Gastroesophageal sphincter (tissue), 4 donors: ENCODE measurements around the gene ICE1. TPM values are rescaled to one million over a fixed set of nuclear protein-coding genes. Genes with fewer than 3 reads are reported as not detected.

Experiments
- ATAC-seq: fragments of 150-250 bp; one replicate; pipeline ENCODE4 v1.9.1; 2016; ENCODE audit warnings: mild to moderate bottlenecking, moderate library complexity
- H3K27ac ChIP-seq, 4 donors: fragments of 200-600 bp; sonication (generic) in 3 of 4; 1 replicate in 3 of 4; 2 replicates in 1 of 4; pipeline ENCODE4 v1.5.1; 2016 to 2019
- H3K27me3 ChIP-seq: fragments of 200-600 bp; sonication (generic); one replicate; pipeline ENCODE4 v1.5.1; 2019
- H3K36me3 ChIP-seq, 2 donors: fragments of 200-600 bp; sonication (generic); one replicate each; pipeline ENCODE4 v1.5.1; 2019; ENCODE audit warnings: control low read depth in 1 of 2
- H3K4me1 ChIP-seq, 3 donors: fragments of 200-600 bp; sonication (generic); 1 replicate in 2 of 3; 2 replicates in 1 of 3; pipeline ENCODE4 v1.5.1; 2016 to 2019; ENCODE audit warnings: control low read depth in 2 of 3
- H3K4me3 ChIP-seq, 2 donors: fragments of 200-600 bp; sonication (generic); one replicate each; pipeline ENCODE4 v1.5.1; 2019; ENCODE audit warnings: mild to moderate bottlenecking in 1 of 2, moderate library complexity in 1 of 2
- H3K9me3 ChIP-seq, 3 donors: fragments of 200-600 bp; sonication (generic); one replicate each; pipeline ENCODE4 v1.5.1; 2017 to 2019; ENCODE audit warnings: control low read depth in 2 of 3
- EP300 ChIP-seq: sonication (generic); formaldehyde crosslinking; IDR thresholded peaks from one replicate; pipeline ENCODE4 v1.6.1; 2017; ENCODE audit warnings: antibody characterized with exemption, mild to moderate bottlenecking
- POLR2A ChIP-seq, 2 donors: fragments of 450-650 bp; IDR thresholded peaks; one replicate each; pipeline ENCODE4 v1.6.1; 2017; ENCODE audit warnings: antibody characterized with exemption in 2 of 2, mild to moderate bottlenecking in 2 of 2, moderate library complexity in 1 of 2
- POLR2AphosphoS5 ChIP-seq: sonication (generic); formaldehyde crosslinking; IDR thresholded peaks from one replicate; pipeline ENCODE4 v1.6.1; 2017; ENCODE audit warnings: antibody characterized with exemption
- WGBS, 2 donors: methylation state at CpG; one replicate each; pipeline ENCODE4 v1.1.5; 2018; ENCODE audit warnings: low coverage in 1 of 2; 5-methylcytosine and 5-hydroxymethylcytosine counted together
- total RNA-seq, 4 donors: library from RNA; depleted of rRNA; stranded (reverse); fragments of >200 nt; gene quantifications; one replicate each; pipeline ENCODE4 v1.1.0, GENCODE V29; 2016
- TF ChIP-seq, protein P1 (sequence below), 4 experiments: fragments of 200-600 bp in 2 of 4; fragments of 450-650 bp in 2 of 4; sonication (generic) in 1 of 4; IDR thresholded peaks; one replicate each; pipeline ENCODE4 v1.5.1; 2017 to 2019; ENCODE audit warnings: antibody characterized with exemption in 4 of 4, mild to moderate bottlenecking in 2 of 4, moderate library complexity in 2 of 4

Gene ICE1
- total RNA-seq, 4 donors from 2014 or later, result 28.0 to 41.6 (median 34.7) TPM

- Histone ChIP-seq H3K36me3 (peaks cover 0 to 14% of the 10 kb centered on the region in 2 donors), H3K9me3 (no peaks in the 10 kb centered on the region), H3K4me3 (peak overlapping the region; percentile 17 to 38), H3K27me3 (no peaks in the 10 kb centered on the region), H3K4me1 (peaks cover 0 to 32% (median 4%) of the 10 kb centered on the region in 3 donors), H3K27ac (peak overlapping the region in 2 of 4 donors; percentile 32 to 49)
- ATAC-seq, result peak; percentile 84
- TF ChIP-seq, protein P1, sequence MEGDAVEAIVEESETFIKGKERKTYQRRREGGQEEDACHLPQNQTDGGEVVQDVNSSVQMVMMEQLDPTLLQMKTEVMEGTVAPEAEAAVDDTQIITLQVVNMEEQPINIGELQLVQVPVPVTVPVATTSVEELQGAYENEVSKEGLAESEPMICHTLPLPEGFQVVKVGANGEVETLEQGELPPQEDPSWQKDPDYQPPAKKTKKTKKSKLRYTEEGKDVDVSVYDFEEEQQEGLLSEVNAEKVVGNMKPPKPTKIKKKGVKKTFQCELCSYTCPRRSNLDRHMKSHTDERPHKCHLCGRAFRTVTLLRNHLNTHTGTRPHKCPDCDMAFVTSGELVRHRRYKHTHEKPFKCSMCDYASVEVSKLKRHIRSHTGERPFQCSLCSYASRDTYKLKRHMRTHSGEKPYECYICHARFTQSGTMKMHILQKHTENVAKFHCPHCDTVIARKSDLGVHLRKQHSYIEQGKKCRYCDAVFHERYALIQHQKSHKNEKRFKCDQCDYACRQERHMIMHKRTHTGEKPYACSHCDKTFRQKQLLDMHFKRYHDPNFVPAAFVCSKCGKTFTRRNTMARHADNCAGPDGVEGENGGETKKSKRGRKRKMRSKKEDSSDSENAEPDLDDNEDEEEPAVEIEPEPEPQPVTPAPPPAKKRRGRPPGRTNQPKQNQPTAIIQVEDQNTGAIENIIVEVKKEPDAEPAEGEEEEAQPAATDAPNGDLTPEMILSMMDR (IDR thresholded peaks at IDR 0.05), result peak in 1 of 4 experiments; percentile 13
- TF ChIP-seq EP300 (no peak), POLR2AphosphoS5 (no peak)
- WGBS, 2 donors, result 49% methylated on average over 7 of the region's 62 CpGs; no CpG with 5 or more reads in 1 of the 2 donors
Measured at GRCh38 chr5:5494489-5495402, 72.3 kb downstream of the ICE1 start.

GRCh38 chr5:5497152-5497788 lies 74.8 kb downstream of the ICE1 start:
- Histone ChIP-seq H3K9me3 (no peaks in the 10 kb centered on the region), H3K4me3 (no peak overlapping the region), H3K4me1 (peaks cover 0 to 28% (median 4%) of the 10 kb centered on the region in 3 donors), H3K27ac (no peak overlapping the region), H3K36me3 (no peaks in the 10 kb centered on the region), H3K27me3 (no peaks in the 10 kb centered on the region)
- 28 to 29% methylated on average over 10 to 13 of the region's 13 CpGs for WGBS, 2 donors
- TF ChIP-seq, protein P1 (IDR thresholded peaks at IDR 0.05), result peak; percentile 49 to 89 (median 74)
- no peak for TF ChIP-seq EP300
- no peak for TF ChIP-seq POLR2A (IDR thresholded peaks at IDR 0.05)
- peak; percentile 63 for ATAC-seq

GRCh38 chr5:5499442-5499841 lies 77.0 kb downstream of the ICE1 start:
- Histone ChIP-seq H3K4me1 (peaks cover 0 to 18% (median 4%) of the 10 kb centered on the region in 3 donors), H3K27ac (no peak overlapping the region), H3K4me3 (no peak overlapping the region), H3K9me3 (peaks cover 0 to 10% (median 0%) of the 10 kb centered on the region in 3 donors), H3K36me3 (no peaks in the 10 kb centered on the region), H3K27me3 (no peaks in the 10 kb centered on the region)
- 85 to 91% methylated on average over 3 to 7 of the region's 7 CpGs for WGBS, 2 donors
- TF ChIP-seq, protein P1 (IDR thresholded peaks at IDR 0.05), result no peak
- TF ChIP-seq POLR2AphosphoS5 (no peak), EP300 (no peak), POLR2A (IDR thresholded peaks at IDR 0.05) (no peak)
- ATAC-seq, result no peak

DNA sequence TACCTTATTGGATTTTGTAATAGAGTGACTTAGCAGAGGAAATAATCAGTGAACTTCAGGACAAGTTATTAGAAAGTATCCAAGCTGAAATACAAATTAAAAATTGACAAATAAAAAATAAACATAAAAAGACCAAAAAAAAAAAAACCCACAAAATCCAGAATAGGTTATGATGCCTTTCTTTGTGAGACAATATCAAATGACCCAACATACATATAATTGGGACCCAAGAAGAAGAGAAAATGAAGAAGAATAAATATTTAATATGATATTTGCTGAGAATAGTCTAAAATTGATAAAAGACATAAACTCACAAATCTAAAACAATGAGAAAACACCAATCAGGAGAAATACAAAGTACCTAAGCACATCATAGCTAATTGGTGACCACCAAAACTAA lies 81.8 kb downstream of the ICE1 start:
- TF ChIP-seq POLR2A (IDR thresholded peaks at IDR 0.05) (no peak), POLR2AphosphoS5 (no peak), EP300 (no peak)
- TF ChIP-seq, protein P1 (IDR thresholded peaks at IDR 0.05), result no peak
- no peak for ATAC-seq
- no peak overlapping the region for H3K4me3 ChIP-seq
- no peaks in the 10 kb centered on the region for H3K4me1 ChIP-seq
- no peak overlapping the region for H3K27ac ChIP-seq
- H3K9me3 ChIP-seq, result peaks cover 0 to 14% (median 0%) of the 10 kb centered on the region in 3 donors
- H3K27me3 ChIP-seq, result no peaks in the 10 kb centered on the region
- H3K36me3 ChIP-seq, result no peaks in the 10 kb centered on the region
